T-helper 17 cell (primary cell): ENCODE measurements around the gene ANKRD28. TPM values are rescaled to one million over a fixed set of nuclear protein-coding genes. Genes with fewer than 3 reads are reported as not detected.

Source experiments
- ATAC-seq: fragments of 150-1000 bp; cut with Tn5 transposase; 2 replicates; pipeline ENCODE4 v1.10.0; 2021; ENCODE audit warnings: mild to moderate bottlenecking, moderate library complexity
- DNase-seq, 3 donors: peaks; one replicate each; pipeline versions ENCODE4 v3.0.0 to v3.0.0-alpha.2; 2020 to 2021
- H3K9me3 ChIP-seq: one replicate; pipeline ENCODE4 v1.7.0; 2013; ENCODE audit warnings: low read length, mild to moderate bottlenecking; ENCODE audit not compliant: control insufficient read depth, poor library complexity, severe bottlenecking
- H3K27ac Mint-ChIP-seq: one replicate; pipeline ENCODE4 v1.8.0; 2022; ENCODE audit warnings: mild to moderate bottlenecking, moderate library complexity, mixed read lengths
- H3K27me3 Mint-ChIP-seq: one replicate; pipeline ENCODE4 v1.8.0; 2022; ENCODE audit warnings: mixed read lengths
- H3K36me3 Mint-ChIP-seq: one replicate; pipeline ENCODE4 v1.8.0; 2022; ENCODE audit warnings: low read depth, mixed read lengths
- H3K4me1 Mint-ChIP-seq: one replicate; pipeline ENCODE4 v1.8.0; 2022; ENCODE audit warnings: mild to moderate bottlenecking, mixed read lengths
- H3K4me3 Mint-ChIP-seq: one replicate; pipeline ENCODE4 v1.8.0; 2022; ENCODE audit warnings: mild to moderate bottlenecking, moderate library complexity, mixed read lengths
- total RNA-seq, 4 donors: library from RNA in 2 of 4; stranded (reverse) in 2 of 4; gene quantifications; one replicate each; pipeline ENCODE4 v1.2.3 and lab custom pipeline; 2022 to 2026

The ANKRD28 gene
- total RNA-seq, 2 donors from 2014 or later = 86.2 to 105 TPM

- no peak for DNase-seq
- Mint-ChIP-seq H3K4me1 (peaks cover 13% of the 10 kb centered on the region), H3K36me3 (peaks cover 4% of the 10 kb centered on the region), H3K27me3 (no peaks in the 10 kb centered on the region), H3K27ac (no peak overlapping the region), H3K4me3 (no peak overlapping the region)
- no peak for ATAC-seq
- H3K9me3 ChIP-seq = no peaks in the 10 kb centered on the region
Observed at GRCh38 chr3:15638891-15639262, 158.9 kb downstream of the ANKRD28 start.

GRCh38 chr3:15638193-15638890, 159.4 kb downstream of the ANKRD28 start:
- peaks cover 4% of the 10 kb centered on the region for H3K36me3 Mint-ChIP-seq
- peak overlapping the region; percentile 85 for H3K27ac Mint-ChIP-seq
- H3K4me1 Mint-ChIP-seq = peaks cover 13% of the 10 kb centered on the region
- H3K9me3 ChIP-seq = no peaks in the 10 kb centered on the region
- H3K27me3 Mint-ChIP-seq = no peaks in the 10 kb centered on the region
- ATAC-seq = no peak
- no peak overlapping the region for H3K4me3 Mint-ChIP-seq
- no peak for DNase-seq

- Mint-ChIP-seq H3K4me3 (peak overlapping the region; percentile 59), H3K4me1 (peaks cover 13% of the 10 kb centered on the region), H3K27ac (peak overlapping the region; percentile 85), H3K27me3 (no peaks in the 10 kb centered on the region), H3K36me3 (peaks cover 2% of the 10 kb centered on the region)
- DNase-seq = no peak
- no peak for ATAC-seq
- H3K9me3 ChIP-seq = no peaks in the 10 kb centered on the region
Observed at GRCh38 chr3:15637131-15637951, 160.4 kb downstream of the ANKRD28 start.

GRCh38 chr3:15636028-15636709, 161.6 kb downstream of the ANKRD28 start:
- no peaks in the 10 kb centered on the region for H3K27me3 Mint-ChIP-seq
- H3K27ac Mint-ChIP-seq = peak overlapping the region; percentile 85
- no peak for DNase-seq

GRCh38 chr3:15635121-15635661, 162.6 kb downstream of the ANKRD28 start:
- peak overlapping the region; percentile 85 for H3K27ac Mint-ChIP-seq
- peaks cover 22% of the 10 kb centered on the region for H3K4me1 Mint-ChIP-seq

More at GRCh38 chr3:15636028-15636709, 161.6 kb downstream of the ANKRD28 start:
- Mint-ChIP-seq H3K4me3 (peak overlapping the region; percentile 62), H3K4me1 (peaks cover 21% of the 10 kb centered on the region), H3K36me3 (peaks cover 2% of the 10 kb centered on the region)
- peak; percentile 69 for ATAC-seq
- H3K9me3 ChIP-seq = no peaks in the 10 kb centered on the region

GRCh38 chr3:15634671-15635070, 163.1 kb downstream of the ANKRD28 start:
- Mint-ChIP-seq H3K36me3 (peaks cover 2% of the 10 kb centered on the region), H3K4me1 (peaks cover 27% of the 10 kb centered on the region), H3K4me3 (no peak overlapping the region), H3K27ac (peak overlapping the region; percentile 65), H3K27me3 (no peaks in the 10 kb centered on the region)
- ATAC-seq (no peak), DNase-seq (no peak)
- H3K9me3 ChIP-seq = no peaks in the 10 kb centered on the region

More at GRCh38 chr3:15635121-15635661, 162.6 kb downstream of the ANKRD28 start:
- H3K36me3 Mint-ChIP-seq = peaks cover 2% of the 10 kb centered on the region
- DNase-seq = no peak
- no peak overlapping the region for H3K4me3 Mint-ChIP-seq
- H3K27me3 Mint-ChIP-seq = no peaks in the 10 kb centered on the region
- ATAC-seq = no peak
- H3K9me3 ChIP-seq = no peaks in the 10 kb centered on the region

- peak overlapping the region; percentile 65 for H3K27ac Mint-ChIP-seq
- no peak overlapping the region for H3K4me3 Mint-ChIP-seq
- H3K4me1 Mint-ChIP-seq = peaks cover 27% of the 10 kb centered on the region
- no peaks in the 10 kb centered on the region for H3K27me3 Mint-ChIP-seq
- peaks cover 2% of the 10 kb centered on the region for H3K36me3 Mint-ChIP-seq
- no peaks in the 10 kb centered on the region for H3K9me3 ChIP-seq
- DNase-seq = no peak
- ATAC-seq = no peak
Observed at GRCh38 chr3:15633766-15634598, 163.8 kb downstream of the ANKRD28 start.

GRCh38 chr3:15633159-15633558, 164.6 kb downstream of the ANKRD28 start:
- no peak overlapping the region for H3K27ac Mint-ChIP-seq
- no peak for DNase-seq
- H3K4me1 Mint-ChIP-seq = peaks cover 27% of the 10 kb centered on the region
- H3K27me3 Mint-ChIP-seq = no peaks in the 10 kb centered on the region
- no peak for ATAC-seq
- peaks cover 2% of the 10 kb centered on the region for H3K36me3 Mint-ChIP-seq
- H3K4me3 Mint-ChIP-seq = no peak overlapping the region
- H3K9me3 ChIP-seq = no peaks in the 10 kb centered on the region

- no peak for DNase-seq
- H3K9me3 ChIP-seq = no peaks in the 10 kb centered on the region
- no peak overlapping the region for H3K4me3 Mint-ChIP-seq
- H3K4me1 Mint-ChIP-seq = peaks cover 26% of the 10 kb centered on the region
- H3K36me3 Mint-ChIP-seq = peaks cover 2% of the 10 kb centered on the region
- peak overlapping the region; percentile 67 for H3K27ac Mint-ChIP-seq
- no peak for ATAC-seq
- H3K27me3 Mint-ChIP-seq = no peaks in the 10 kb centered on the region
Observed at GRCh38 chr3:15632212-15632580, 165.6 kb downstream of the ANKRD28 start.

- ATAC-seq = no peak
- no peak overlapping the region for H3K4me3 Mint-ChIP-seq
Observed at GRCh38 chr3:15631426-15632211, 166.2 kb downstream of the ANKRD28 start.

GRCh38 chr3:15630646-15631350, 167.0 kb downstream of the ANKRD28 start:
- Mint-ChIP-seq H3K27me3 (no peaks in the 10 kb centered on the region), H3K4me1 (peaks cover 24% of the 10 kb centered on the region), H3K27ac (peak overlapping the region; percentile 59), H3K4me3 (peak overlapping the region; percentile 15), H3K36me3 (no peaks in the 10 kb centered on the region)
- DNase-seq = no peak
- no peak for ATAC-seq
- no peaks in the 10 kb centered on the region for H3K9me3 ChIP-seq

More at GRCh38 chr3:15631426-15632211, 166.2 kb downstream of the ANKRD28 start:
- H3K36me3 Mint-ChIP-seq = peaks cover 2% of the 10 kb centered on the region
- peaks cover 26% of the 10 kb centered on the region for H3K4me1 Mint-ChIP-seq
- H3K9me3 ChIP-seq = no peaks in the 10 kb centered on the region
- H3K27ac Mint-ChIP-seq = peak overlapping the region; percentile 67
- no peaks in the 10 kb centered on the region for H3K27me3 Mint-ChIP-seq
- no peak for DNase-seq
